Measurements from ENCODE around the gene FAM167B.

Gene FAM167B

GRCh38 chr1:32228771-32229170 lies 18.3 kb upstream of the FAM167B start:
- Histone ChIP-seq H3K9ac (ENCODE audit: low read depth, low read length) (no peak overlapping the region), H3K9me3 (ENCODE audit: insufficient read depth, low read depth, low read length) (no peaks in the 10 kb centered on the region), H3K36me3 (ENCODE audit: insufficient read depth, low read depth, low read length) (peaks cover 85% of the 10 kb centered on the region), H3K27me3 (ENCODE audit: insufficient read depth, low read length) (no peaks in the 10 kb centered on the region), H3K27ac (ENCODE audit: low read length) (no peak overlapping the region), H3K4me3 (ENCODE audit: low read length) (no peak overlapping the region), H3K4me1 (ENCODE audit: insufficient read depth, low read length) (no peaks in the 10 kb centered on the region)

GRCh38 chr1:32231843-32232432 lies 15.1 kb upstream of the FAM167B start:
- Histone ChIP-seq H3K27ac (ENCODE audit: low read length) (no peak overlapping the region), H3K27me3 (ENCODE audit: insufficient read depth, low read length) (no peaks in the 10 kb centered on the region), H3K4me3 (ENCODE audit: low read length) (no peak overlapping the region), H3K4me1 (ENCODE audit: insufficient read depth, low read length) (no peaks in the 10 kb centered on the region), H3K9me3 (ENCODE audit: insufficient read depth, low read depth, low read length) (no peaks in the 10 kb centered on the region), H3K36me3 (ENCODE audit: insufficient read depth, low read depth, low read length) (peaks cover 79% of the 10 kb centered on the region), H3K9ac (ENCODE audit: low read depth, low read length) (no peak overlapping the region)

- Histone ChIP-seq H3K27me3 (ENCODE audit: insufficient read depth, low read length) (no peaks in the 10 kb centered on the region), H3K36me3 (ENCODE audit: insufficient read depth, low read depth, low read length) (peaks cover 71% of the 10 kb centered on the region), H3K9me3 (ENCODE audit: insufficient read depth, low read depth, low read length) (no peaks in the 10 kb centered on the region), H3K4me3 (ENCODE audit: low read length) (no peak overlapping the region), H3K27ac (ENCODE audit: low read length) (no peak overlapping the region), H3K9ac (ENCODE audit: low read depth, low read length) (no peak overlapping the region), H3K4me1 (ENCODE audit: insufficient read depth, low read length) (no peaks in the 10 kb centered on the region)
Observed at GRCh38 chr1:32232558-32233304, 14.3 kb upstream of the FAM167B start.

- no peaks in the 10 kb centered on the region for H3K27me3 ChIP-seq (ENCODE audit: insufficient read depth, low read length)
- H3K4me1 ChIP-seq (ENCODE audit: insufficient read depth, low read length), result no peaks in the 10 kb centered on the region
- no peaks in the 10 kb centered on the region for H3K9me3 ChIP-seq (ENCODE audit: insufficient read depth, low read depth, low read length)
- H3K4me3 ChIP-seq (ENCODE audit: low read length), result no peak overlapping the region
- H3K9ac ChIP-seq (ENCODE audit: low read depth, low read length), result no peak overlapping the region
- peaks cover 53% of the 10 kb centered on the region for H3K36me3 ChIP-seq (ENCODE audit: insufficient read depth, low read depth, low read length)
- H3K27ac ChIP-seq (ENCODE audit: low read length), result no peak overlapping the region
Observed at GRCh38 chr1:32234792-32235191, 12.2 kb upstream of the FAM167B start.

GRCh38 chr1:32239337-32239736 lies 7.7 kb upstream of the FAM167B start:
- Histone ChIP-seq H3K9me3 (ENCODE audit: insufficient read depth, low read depth, low read length) (no peaks in the 10 kb centered on the region), H3K9ac (ENCODE audit: low read depth, low read length) (peak overlapping the region; percentile 88), H3K27me3 (ENCODE audit: insufficient read depth, low read length) (no peaks in the 10 kb centered on the region; the same call in 1 of the 2 replicates), H3K36me3 (ENCODE audit: insufficient read depth, low read depth, low read length) (peaks cover 19% of the 10 kb centered on the region), H3K4me1 (ENCODE audit: insufficient read depth, low read length) (peaks cover 3% of the 10 kb centered on the region; the same call in 1 of the 2 replicates), H3K4me3 (ENCODE audit: low read length) (peak overlapping the region; percentile 88), H3K27ac (ENCODE audit: low read length) (peak overlapping the region; percentile 21)

GRCh38 chr1:32239790-32240139 lies 7.3 kb upstream of the FAM167B start:
- Histone ChIP-seq H3K9ac (ENCODE audit: low read depth, low read length) (peak overlapping the region; percentile 88), H3K36me3 (ENCODE audit: insufficient read depth, low read depth, low read length) (peaks cover 15% of the 10 kb centered on the region; the same call in 1 of the 2 replicates), H3K4me3 (ENCODE audit: low read length) (peak overlapping the region; percentile 88), H3K27ac (ENCODE audit: low read length) (peak overlapping the region; percentile 21), H3K4me1 (ENCODE audit: insufficient read depth, low read length) (peaks cover 3% of the 10 kb centered on the region; the same call in 1 of the 2 replicates), H3K9me3 (ENCODE audit: insufficient read depth, low read depth, low read length) (no peaks in the 10 kb centered on the region), H3K27me3 (ENCODE audit: insufficient read depth, low read length) (no peaks in the 10 kb centered on the region; the same call in 1 of the 2 replicates)

GRCh38 chr1:32240140-32240951 lies 6.7 kb upstream of the FAM167B start:
- Histone ChIP-seq H3K36me3 (ENCODE audit: insufficient read depth, low read depth, low read length) (peaks cover 9% of the 10 kb centered on the region; the same call in 1 of the 2 replicates), H3K9ac (ENCODE audit: low read depth, low read length) (peak overlapping the region; percentile 88), H3K4me1 (ENCODE audit: insufficient read depth, low read length) (peaks cover 3% of the 10 kb centered on the region; the same call in 1 of the 2 replicates), H3K9me3 (ENCODE audit: insufficient read depth, low read depth, low read length) (no peaks in the 10 kb centered on the region), H3K27ac (ENCODE audit: low read length) (peak overlapping the region; percentile 21), H3K4me3 (ENCODE audit: low read length) (peak overlapping the region; percentile 88), H3K27me3 (ENCODE audit: insufficient read depth, low read length) (no peaks in the 10 kb centered on the region; the same call in 1 of the 2 replicates)

- Histone ChIP-seq H3K9me3 (ENCODE audit: insufficient read depth, low read depth, low read length) (no peaks in the 10 kb centered on the region), H3K27ac (ENCODE audit: low read length) (no peak overlapping the region), H3K9ac (ENCODE audit: low read depth, low read length) (peak overlapping the region; percentile 88), H3K4me1 (ENCODE audit: insufficient read depth, low read length) (peaks cover 3% of the 10 kb centered on the region; the same call in 1 of the 2 replicates), H3K4me3 (ENCODE audit: low read length) (peak overlapping the region; percentile 88), H3K36me3 (ENCODE audit: insufficient read depth, low read depth, low read length) (peaks cover under 1% of the 10 kb centered on the region; the same call in 1 of the 2 replicates), H3K27me3 (ENCODE audit: insufficient read depth, low read length) (no peaks in the 10 kb centered on the region; the same call in 1 of the 2 replicates)
Observed at GRCh38 chr1:32241001-32241763, 5.8 kb upstream of the FAM167B start.

- no peaks in the 10 kb centered on the region for H3K9me3 ChIP-seq (ENCODE audit: insufficient read depth, low read depth, low read length)
- H3K27ac ChIP-seq (ENCODE audit: low read length), result no peak overlapping the region
- H3K9ac ChIP-seq (ENCODE audit: low read depth, low read length), result no peak overlapping the region
- no peaks in the 10 kb centered on the region; the same call in 1 of the 2 replicates for H3K27me3 ChIP-seq (ENCODE audit: insufficient read depth, low read length)
- no peaks in the 10 kb centered on the region for H3K36me3 ChIP-seq (ENCODE audit: insufficient read depth, low read depth, low read length)
- no peak overlapping the region for H3K4me3 ChIP-seq (ENCODE audit: low read length)
- peaks cover 3% of the 10 kb centered on the region; the same call in 1 of the 2 replicates for H3K4me1 ChIP-seq (ENCODE audit: insufficient read depth, low read length)
Observed at GRCh38 chr1:32242341-32242851, 4.6 kb upstream of the FAM167B start.

- H3K9ac ChIP-seq (ENCODE audit: low read depth, low read length), result no peak overlapping the region
- no peak overlapping the region for H3K27ac ChIP-seq (ENCODE audit: low read length)
Observed at GRCh38 chr1:32247452-32247851, 430 bp downstream of the FAM167B start.

More at GRCh38 chr1:32247452-32247851, 430 bp downstream of the FAM167B start:
- H3K27me3 ChIP-seq (ENCODE audit: insufficient read depth, low read length), result no peaks in the 10 kb centered on the region
- peaks cover 17% of the 10 kb centered on the region; the same call in 1 of the 2 replicates for H3K4me1 ChIP-seq (ENCODE audit: insufficient read depth, low read length)
- no peaks in the 10 kb centered on the region for H3K9me3 ChIP-seq (ENCODE audit: insufficient read depth, low read depth, low read length)
- no peaks in the 10 kb centered on the region for H3K36me3 ChIP-seq (ENCODE audit: insufficient read depth, low read depth, low read length)
- no peak overlapping the region for H3K4me3 ChIP-seq (ENCODE audit: low read length)

Measured in iPS-20b (cell line).